ENCODE data around the gene TNFSF18.

GRCh38 chr1:173064011-173064410 lies 13.3 kb upstream of the TNFSF18 start:
- TF ChIP-seq POLR2A (IDR thresholded peaks at IDR 0.05; ENCODE audit: low read length) (no peak), GATA1 (IDR thresholded peaks at IDR 0.05; ENCODE audit: low read depth, low read length) (no peak)

All from erythroblast (primary cell).